BJ (cell line): ENCODE results near the gene GPSM1. TPM values are rescaled to one million over a fixed set of nuclear protein-coding genes. Genes with fewer than 3 reads are reported as not detected.

Experiments
- CTCF ChIA-PET: fragments of 350-600 bp; formaldehyde crosslinking; extraction: SDS; loops from one replicate; lab custom pipeline; 2021; ENCODE audit warnings: antibody characterized with exemption, inconsistent platforms; lab: Yijun Ruan, JAX
- POLR2A ChIA-PET: fragments of 300-600 bp; sonication (Branson Sonifier 250); formaldehyde crosslinking; extraction: SDS; loops from one replicate; lab custom pipeline; 2021; ENCODE audit warnings: antibody characterized with exemption; lab: Charles Lee
- DNase-seq: peaks from one replicate; pipeline ENCODE4 v3.0.0-alpha.2; 2011; ENCODE audit warnings: low read depth
- H3K27me3 ChIP-seq: 2 replicates; pipeline ENCODE4 v1.6.0; 2011; ENCODE audit warnings: low read length; ENCODE audit not compliant: control insufficient read depth, insufficient read depth
- H3K36me3 ChIP-seq: 2 replicates; pipeline ENCODE4 v1.5.1; 2011; ENCODE audit warnings: low read length; ENCODE audit not compliant: control insufficient read depth, insufficient read depth
- H3K4me3 ChIP-seq: 2 replicates; pipeline ENCODE4 v1.5.1; 2011; ENCODE audit warnings: low read depth, mild to moderate bottlenecking, control low read depth, low read length
- CTCF ChIP-seq: IDR thresholded peaks from 2 replicates; pipeline ENCODE4 v1.5.1; 2011; ENCODE audit warnings: low read depth, mild to moderate bottlenecking, control low read depth, inconsistent platforms, low read length, moderate library complexity; ENCODE audit not compliant: insufficient read depth
- polyA plus RNA-seq: library from polyadenylated mRNA; depleted of rRNA; stranded (reverse); fragments of >200 nt; gene quantifications from 2 replicates; pipeline ENCODE4 v1.2.3, GENCODE V29; 2011

Gene GPSM1
- polyA plus RNA-seq, 1 experiment = 33.1 TPM

- Histone ChIP-seq H3K27me3 (no peaks in the 10 kb centered on the region), H3K4me3 (peak within 1 kb of the TSS; percentile 78), H3K36me3 (peaks cover 5% of the 10 kb centered on the region)
- POLR2A ChIA-PET = interaction anchor here (0.8 to 1.0 kb wide), 2 partner anchors 18 to 34 kb away, joined by 3 read pairs; no protein-coding TSS in a partner anchor
- DNase-seq = peak; percentile 57
- CTCF ChIA-PET = interaction anchor here (0.6 to 6.3 kb wide), 22 partner anchors 9 to 397 kb away, joined by 3 to 68 read pairs (median 5); partner anchors contain the start of gene CARD9
- TF ChIP-seq CTCF = peak; percentile 75
These were observed 36.0 kb downstream of the GPSM1 start, which contains the start of gene DNLZ for GRCh38 chr9:136363106-136363948. Gene DNLZ (minus strand): TSS chr9:136363744. CDS start chr9:136363714, 30 bp downstream.

- no peak overlapping the region; the same call in 1 of the 2 replicates for H3K4me3 ChIP-seq
- no peak for DNase-seq
- CTCF ChIA-PET = interaction anchor here (0.6 to 6.3 kb wide), 14 partner anchors 8 to 397 kb away, joined by 3 to 68 read pairs (median 8); partner anchors contain the start of gene CARD9
- POLR2A ChIA-PET = no interaction called here
- H3K27me3 ChIP-seq = no peaks in the 10 kb centered on the region
- no peak for TF ChIP-seq CTCF
- peaks cover 4% of the 10 kb centered on the region; the same call in 1 of the 2 replicates for H3K36me3 ChIP-seq
These were observed 36.8 kb downstream of the GPSM1 start for GRCh38 chr9:136363949-136364748.

- CTCF ChIA-PET = interaction anchor here (0.9 to 6.3 kb wide), 8 partner anchors 9 to 53 kb away, joined by 3 to 68 read pairs (median 6); no protein-coding TSS in a partner anchor
- POLR2A ChIA-PET = no interaction called here
- no peak for TF ChIP-seq CTCF
- Histone ChIP-seq H3K27me3 (no peaks in the 10 kb centered on the region), H3K4me3 (no peak overlapping the region), H3K36me3 (peaks cover 10% of the 10 kb centered on the region)
- DNase-seq = no peak
These were observed 37.8 kb downstream of the GPSM1 start for GRCh38 chr9:136364942-136365774.

GRCh38 chr9:136365775-136366222 is 38.5 kb downstream of the GPSM1 start:
- TF ChIP-seq CTCF = no peak
- ChIA-PET CTCF (interaction anchor here (0.7 to 6.3 kb wide), 7 partner anchors 9 to 54 kb away, joined by 3 to 68 read pairs (median 4); no protein-coding TSS in a partner anchor), POLR2A (no interaction called here)
- H3K36me3 ChIP-seq = peaks cover 15% of the 10 kb centered on the region
- H3K27me3 ChIP-seq = no peaks in the 10 kb centered on the region
- H3K4me3 ChIP-seq = no peak overlapping the region
- DNase-seq = no peak
